Measurements from ENCODE around the gene ATG16L1.

The ATG16L1 gene

GRCh38 chr2:233267516-233268245 is 16.2 kb downstream of the ATG16L1 start:
- H3K27ac ChIP-seq: no peak overlapping the region
- ChIA-PET POLR2A (ENCODE audit: low non-redundant PET) (no interaction called here), CTCF (interaction anchor here (1.3 kb wide), 1 partner anchor 11 kb away, joined by 4 read pairs; no protein-coding TSS in a partner anchor)
- no peak for DNase-seq (ENCODE audit: low spot score)
- TF ChIP-seq CTCF (conservative IDR thresholded peaks at IDR 0.05; ENCODE audit: low read depth): no peak

- H3K27ac ChIP-seq: no peak overlapping the region
- CTCF ChIA-PET: interaction anchor here (0.7 kb wide), 1 partner anchor 179 kb away, joined by 3 read pairs; no protein-coding TSS in a partner anchor
- DNase-seq (ENCODE audit: low spot score): no peak
- POLR2A ChIA-PET (ENCODE audit: low non-redundant PET): no interaction called here
- TF ChIP-seq CTCF (conservative IDR thresholded peaks at IDR 0.05; ENCODE audit: low read depth): no peak
Observed at GRCh38 chr2:233270366-233270765, 18.9 kb downstream of the ATG16L1 start.

GRCh38 chr2:233270951-233271350 is 19.5 kb downstream of the ATG16L1 start:
- POLR2A ChIA-PET (ENCODE audit: low non-redundant PET): no interaction called here
- TF ChIP-seq CTCF (conservative IDR thresholded peaks at IDR 0.05; ENCODE audit: low read depth): no peak
- H3K27ac ChIP-seq: no peak overlapping the region
- CTCF ChIA-PET: interaction anchor here (0.7 kb wide), 1 partner anchor 178 kb away, joined by 3 read pairs; no protein-coding TSS in a partner anchor
- no peak for DNase-seq (ENCODE audit: low spot score)

- CTCF ChIA-PET: no interaction called here
- no peak for TF ChIP-seq CTCF (conservative IDR thresholded peaks at IDR 0.05; ENCODE audit: low read depth)
- DNase-seq (ENCODE audit: low spot score): no peak
- no peak overlapping the region for H3K27ac ChIP-seq
- POLR2A ChIA-PET (ENCODE audit: low non-redundant PET): no interaction called here
Observed at GRCh38 chr2:233271693-233272092, 20.2 kb downstream of the ATG16L1 start.

- POLR2A ChIA-PET (ENCODE audit: low non-redundant PET): no interaction called here
- CTCF ChIA-PET: interaction anchor here (0.6 kb wide), 1 partner anchor 594 kb away, joined by 6 read pairs; no protein-coding TSS in a partner anchor
- no peak for DNase-seq (ENCODE audit: low spot score)
- no peak overlapping the region for H3K27ac ChIP-seq
- TF ChIP-seq CTCF (conservative IDR thresholded peaks at IDR 0.05; ENCODE audit: low read depth): no peak
Observed at GRCh38 chr2:233273120-233273519, 21.6 kb downstream of the ATG16L1 start.

GRCh38 chr2:233275223-233275622 is 23.8 kb downstream of the ATG16L1 start:
- no peak for DNase-seq (ENCODE audit: low spot score)
- no peak overlapping the region for H3K27ac ChIP-seq
- POLR2A ChIA-PET (ENCODE audit: low non-redundant PET): no interaction called here
- CTCF ChIA-PET: interaction anchor here (0.6 to 0.7 kb wide), 2 partner anchors 37 to 168 kb away, joined by 3 read pairs; no protein-coding TSS in a partner anchor
- TF ChIP-seq CTCF (conservative IDR thresholded peaks at IDR 0.05; ENCODE audit: low read depth): no peak
